Measurements from ENCODE around the gene APPBP2. TPM values are rescaled to one million over a fixed set of nuclear protein-coding genes. Genes with fewer than 3 reads are reported as not detected.

APPBP2 gene
- total RNA-seq, 1 experiment from 2014 or later = 25.8 TPM

DNA sequence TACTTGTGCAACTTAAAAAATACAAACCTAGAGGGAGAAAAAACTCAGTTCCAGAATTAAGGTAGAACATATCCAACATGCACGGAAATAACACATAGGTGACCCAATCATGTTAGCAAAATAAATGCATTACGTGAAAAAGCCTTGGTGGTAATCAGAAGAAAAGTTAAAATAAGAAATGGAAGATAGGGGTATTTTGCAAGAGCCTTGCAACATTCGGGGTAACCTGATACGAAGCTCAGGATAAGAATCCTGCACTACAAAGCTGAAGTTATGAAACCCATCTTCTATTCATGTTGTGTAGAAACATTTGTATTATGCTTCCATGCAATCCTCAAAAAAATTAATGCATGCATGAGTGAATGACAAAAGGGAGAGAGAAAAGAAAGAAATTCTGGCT lies 70.7 kb downstream of the APPBP2 start:
- ChIA-PET CTCF (interaction anchor here (0.6 kb wide), 1 partner anchor 162 kb away, joined by 3 read pairs; no protein-coding TSS in a partner anchor), POLR2A (no interaction called here)
- DNase-seq (ENCODE audit: low read depth, low spot score) = no peak
- no peak for ATAC-seq
- no peak overlapping the region for H3K4me3 ChIP-seq (ENCODE audit: low read depth in 2 of 2, low read length in 2 of 2)
- H3K36me3 ChIP-seq (ENCODE audit: control insufficient read depth, insufficient read depth, low read length) = no peaks in the 10 kb centered on the region; the same call in 1 of the 2 replicates
- H3K4me1 ChIP-seq (ENCODE audit: control insufficient read depth, insufficient read depth, low read length) = no peaks in the 10 kb centered on the region
- no TSS peak for BruUV-seq (replicated peaks)
- in situ Hi-C loops (cut with HindIII; ENCODE audit: low pct_unique_long_range_greater_than_20kb, low sequenced_read_pairs) (no loop called here), intact Hi-C loops (cut with micrococcal nuclease; ENCODE audit: unreplicated experiment) (no loop called here)
- no peaks in the 10 kb centered on the region for H3K27me3 ChIP-seq (ENCODE audit: control insufficient read depth, insufficient read depth, low read length)
- no peak overlapping the region for H3K27ac ChIP-seq (ENCODE audit: low read length)
- no peak for TF ChIP-seq SIN3A (IDR thresholded peaks at IDR 0.05; ENCODE audit: borderline replicate concordance, insufficient read depth, low read depth, low read length)
- TF ChIP-seq, protein P1, sequence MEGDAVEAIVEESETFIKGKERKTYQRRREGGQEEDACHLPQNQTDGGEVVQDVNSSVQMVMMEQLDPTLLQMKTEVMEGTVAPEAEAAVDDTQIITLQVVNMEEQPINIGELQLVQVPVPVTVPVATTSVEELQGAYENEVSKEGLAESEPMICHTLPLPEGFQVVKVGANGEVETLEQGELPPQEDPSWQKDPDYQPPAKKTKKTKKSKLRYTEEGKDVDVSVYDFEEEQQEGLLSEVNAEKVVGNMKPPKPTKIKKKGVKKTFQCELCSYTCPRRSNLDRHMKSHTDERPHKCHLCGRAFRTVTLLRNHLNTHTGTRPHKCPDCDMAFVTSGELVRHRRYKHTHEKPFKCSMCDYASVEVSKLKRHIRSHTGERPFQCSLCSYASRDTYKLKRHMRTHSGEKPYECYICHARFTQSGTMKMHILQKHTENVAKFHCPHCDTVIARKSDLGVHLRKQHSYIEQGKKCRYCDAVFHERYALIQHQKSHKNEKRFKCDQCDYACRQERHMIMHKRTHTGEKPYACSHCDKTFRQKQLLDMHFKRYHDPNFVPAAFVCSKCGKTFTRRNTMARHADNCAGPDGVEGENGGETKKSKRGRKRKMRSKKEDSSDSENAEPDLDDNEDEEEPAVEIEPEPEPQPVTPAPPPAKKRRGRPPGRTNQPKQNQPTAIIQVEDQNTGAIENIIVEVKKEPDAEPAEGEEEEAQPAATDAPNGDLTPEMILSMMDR (IDR thresholded peaks at IDR 0.05) = no peak
- TF ChIP-seq POLR2AphosphoS5 (IDR thresholded peaks at IDR 0.05; ENCODE audit: low read depth, low read length) = no peak
- TF ChIP-seq TCF7L2 (IDR thresholded peaks at IDR 0.05; ENCODE audit: low read depth, low read length) = no peak
- TF ChIP-seq, protein P2, sequence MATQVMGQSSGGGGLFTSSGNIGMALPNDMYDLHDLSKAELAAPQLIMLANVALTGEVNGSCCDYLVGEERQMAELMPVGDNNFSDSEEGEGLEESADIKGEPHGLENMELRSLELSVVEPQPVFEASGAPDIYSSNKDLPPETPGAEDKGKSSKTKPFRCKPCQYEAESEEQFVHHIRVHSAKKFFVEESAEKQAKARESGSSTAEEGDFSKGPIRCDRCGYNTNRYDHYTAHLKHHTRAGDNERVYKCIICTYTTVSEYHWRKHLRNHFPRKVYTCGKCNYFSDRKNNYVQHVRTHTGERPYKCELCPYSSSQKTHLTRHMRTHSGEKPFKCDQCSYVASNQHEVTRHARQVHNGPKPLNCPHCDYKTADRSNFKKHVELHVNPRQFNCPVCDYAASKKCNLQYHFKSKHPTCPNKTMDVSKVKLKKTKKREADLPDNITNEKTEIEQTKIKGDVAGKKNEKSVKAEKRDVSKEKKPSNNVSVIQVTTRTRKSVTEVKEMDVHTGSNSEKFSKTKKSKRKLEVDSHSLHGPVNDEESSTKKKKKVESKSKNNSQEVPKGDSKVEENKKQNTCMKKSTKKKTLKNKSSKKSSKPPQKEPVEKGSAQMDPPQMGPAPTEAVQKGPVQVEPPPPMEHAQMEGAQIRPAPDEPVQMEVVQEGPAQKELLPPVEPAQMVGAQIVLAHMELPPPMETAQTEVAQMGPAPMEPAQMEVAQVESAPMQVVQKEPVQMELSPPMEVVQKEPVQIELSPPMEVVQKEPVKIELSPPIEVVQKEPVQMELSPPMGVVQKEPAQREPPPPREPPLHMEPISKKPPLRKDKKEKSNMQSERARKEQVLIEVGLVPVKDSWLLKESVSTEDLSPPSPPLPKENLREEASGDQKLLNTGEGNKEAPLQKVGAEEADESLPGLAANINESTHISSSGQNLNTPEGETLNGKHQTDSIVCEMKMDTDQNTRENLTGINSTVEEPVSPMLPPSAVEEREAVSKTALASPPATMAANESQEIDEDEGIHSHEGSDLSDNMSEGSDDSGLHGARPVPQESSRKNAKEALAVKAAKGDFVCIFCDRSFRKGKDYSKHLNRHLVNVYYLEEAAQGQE (IDR thresholded peaks at IDR 0.05; ENCODE audit: insufficient read depth in 1 of 2, low read depth in 2 of 2, low read length in 1 of 2) = no peak
- no peaks in the 10 kb centered on the region for H3K9me3 ChIP-seq (ENCODE audit: control insufficient read depth, insufficient read depth, low read depth, low read length)

DNA sequence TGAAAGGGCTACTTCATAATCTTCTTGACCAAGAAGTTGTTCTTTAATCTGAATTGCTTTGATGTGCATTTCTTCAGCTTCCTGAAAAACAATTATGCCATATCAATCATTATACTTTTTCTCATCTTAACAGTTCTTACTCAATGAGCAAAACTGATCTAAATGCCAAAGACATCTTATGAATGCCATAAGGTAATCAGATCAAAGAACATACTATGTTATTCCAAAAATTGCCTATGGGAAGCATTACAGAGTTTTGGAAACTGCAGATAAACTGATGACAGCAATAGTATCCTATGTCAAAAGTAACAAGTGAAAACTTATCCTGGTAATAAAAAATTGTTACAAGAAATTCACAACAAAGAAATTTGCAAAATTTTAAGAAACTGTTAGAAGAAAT lies 74.1 kb downstream of the APPBP2 start:
- Histone ChIP-seq H3K27ac (ENCODE audit: low read length) (no peak overlapping the region), H3K4me3 (ENCODE audit: low read depth in 2 of 2, low read length in 2 of 2) (no peak overlapping the region), H3K9me3 (ENCODE audit: control insufficient read depth, insufficient read depth, low read depth, low read length) (no peaks in the 10 kb centered on the region), H3K27me3 (ENCODE audit: control insufficient read depth, insufficient read depth, low read length) (no peaks in the 10 kb centered on the region), H3K36me3 (ENCODE audit: control insufficient read depth, insufficient read depth, low read length) (peaks cover 2% of the 10 kb centered on the region; the same call in 1 of the 2 replicates), H3K4me1 (ENCODE audit: control insufficient read depth, insufficient read depth, low read length) (no peaks in the 10 kb centered on the region)
- in situ Hi-C loops (cut with HindIII; ENCODE audit: low pct_unique_long_range_greater_than_20kb, low sequenced_read_pairs) = no loop called here
- no peak for ATAC-seq
- BruUV-seq (replicated peaks) = no TSS peak
- intact Hi-C loops (cut with micrococcal nuclease; ENCODE audit: unreplicated experiment) = no loop called here
- DNase-seq (ENCODE audit: low read depth, low spot score) = no peak
- CTCF ChIA-PET = no interaction called here
- TF ChIP-seq, protein P2 (IDR thresholded peaks at IDR 0.05; ENCODE audit: insufficient read depth in 1 of 2, low read depth in 2 of 2, low read length in 1 of 2) = no peak
- TF ChIP-seq, protein P1 (IDR thresholded peaks at IDR 0.05) = no peak
- no peak for TF ChIP-seq TCF7L2 (IDR thresholded peaks at IDR 0.05; ENCODE audit: low read depth, low read length)
- TF ChIP-seq SIN3A (IDR thresholded peaks at IDR 0.05; ENCODE audit: borderline replicate concordance, insufficient read depth, low read depth, low read length) = no peak
- no peak for TF ChIP-seq POLR2AphosphoS5 (IDR thresholded peaks at IDR 0.05; ENCODE audit: low read depth, low read length)
- POLR2A ChIA-PET = no interaction called here
